Activated CD4-positive, alpha-beta T cell treated with anti-CD3 and anti-CD28 coated beads, Interleukin-2, amount 50 U/mL, for 24 hours (primary cell): ENCODE data around the gene GOLT1B.

Source experiments
- DNase-seq, 2 donors: peaks; one replicate each; pipeline ENCODE4 v3.0.0-alpha.2; 2020; ENCODE audit warnings: low read depth in 1 of 2, low spot score in 1 of 2

Gene GOLT1B

GRCh38 chr12:21562859-21563258, 61.3 kb downstream of the GOLT1B start:
- DNase-seq, result no peak

- no peak for DNase-seq
These were observed 64.8 kb downstream of the GOLT1B start for GRCh38 chr12:21566223-21566906.

- DNase-seq, result no peak
These were observed 65.4 kb downstream of the GOLT1B start for GRCh38 chr12:21566907-21567394.
